HG03520 (cell line): ENCODE results near the gene LYVE1.
"Not testable (repeated sequence)": the region's sequence is repeated elsewhere in the genome, so short reads cannot be mapped to it uniquely, and the experiment has no call there.

Source experiments
- ATAC-seq: cut with Tn5 transposase; IDR thresholded peaks from one replicate; pipeline ENCODE4 v1.9.1; 2021; ENCODE audit warnings: mild to moderate bottlenecking, moderate library complexity; ENCODE audit not compliant: unreplicated experiment

Gene LYVE1, protein sequence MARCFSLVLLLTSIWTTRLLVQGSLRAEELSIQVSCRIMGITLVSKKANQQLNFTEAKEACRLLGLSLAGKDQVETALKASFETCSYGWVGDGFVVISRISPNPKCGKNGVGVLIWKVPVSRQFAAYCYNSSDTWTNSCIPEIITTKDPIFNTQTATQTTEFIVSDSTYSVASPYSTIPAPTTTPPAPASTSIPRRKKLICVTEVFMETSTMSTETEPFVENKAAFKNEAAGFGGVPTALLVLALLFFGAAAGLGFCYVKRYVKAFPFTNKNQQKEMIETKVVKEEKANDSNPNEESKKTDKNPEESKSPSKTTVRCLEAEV

DNA sequence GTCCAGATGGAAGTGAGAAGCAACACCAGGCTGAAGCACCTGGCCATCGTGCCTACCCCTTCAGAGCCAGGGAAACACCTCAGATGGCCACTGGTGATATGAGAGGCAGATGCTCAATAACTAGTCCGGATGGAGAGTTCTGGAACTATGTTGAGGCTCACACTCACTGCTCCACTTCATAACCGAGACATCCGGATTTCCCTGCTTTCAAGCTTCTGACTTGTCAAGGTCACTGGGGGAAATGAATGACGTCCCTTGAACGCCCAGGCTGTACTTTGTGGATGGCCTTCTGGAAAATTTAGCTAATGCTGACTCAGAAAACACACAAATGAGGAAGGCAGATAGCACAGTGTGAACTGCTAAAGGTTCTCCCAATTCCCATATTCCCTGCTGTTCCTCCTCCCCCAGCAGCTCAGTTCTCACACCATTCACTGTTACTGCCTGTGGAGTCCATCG lies at the start of gene LYVE1:
Gene LYVE1 (minus strand): TSS at position 180 of the 456 bp plus-strand sequence. CDS start 133 bp downstream, at position 47.
- no peak for ATAC-seq

DNA sequence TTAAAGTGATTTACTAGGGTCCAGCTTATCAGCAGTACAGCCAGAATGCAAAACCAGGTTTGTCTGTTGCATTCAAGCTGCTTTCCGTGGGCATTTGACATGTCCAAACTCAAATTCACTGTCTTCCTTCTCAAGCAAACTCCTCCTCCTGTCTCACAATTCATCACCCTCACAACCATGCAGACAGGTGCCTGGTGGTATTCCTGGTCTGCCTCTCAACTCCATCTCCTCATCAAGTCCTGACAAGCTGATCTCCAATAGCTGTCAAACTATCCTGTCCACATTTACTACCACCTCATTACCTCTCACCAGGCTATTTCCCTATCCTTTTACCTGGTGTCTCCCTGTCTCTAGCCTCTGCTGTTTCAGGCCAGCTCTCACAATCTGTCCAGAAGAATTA lies 49.1 kb upstream of the LYVE1 start:
- no peak for ATAC-seq

DNA sequence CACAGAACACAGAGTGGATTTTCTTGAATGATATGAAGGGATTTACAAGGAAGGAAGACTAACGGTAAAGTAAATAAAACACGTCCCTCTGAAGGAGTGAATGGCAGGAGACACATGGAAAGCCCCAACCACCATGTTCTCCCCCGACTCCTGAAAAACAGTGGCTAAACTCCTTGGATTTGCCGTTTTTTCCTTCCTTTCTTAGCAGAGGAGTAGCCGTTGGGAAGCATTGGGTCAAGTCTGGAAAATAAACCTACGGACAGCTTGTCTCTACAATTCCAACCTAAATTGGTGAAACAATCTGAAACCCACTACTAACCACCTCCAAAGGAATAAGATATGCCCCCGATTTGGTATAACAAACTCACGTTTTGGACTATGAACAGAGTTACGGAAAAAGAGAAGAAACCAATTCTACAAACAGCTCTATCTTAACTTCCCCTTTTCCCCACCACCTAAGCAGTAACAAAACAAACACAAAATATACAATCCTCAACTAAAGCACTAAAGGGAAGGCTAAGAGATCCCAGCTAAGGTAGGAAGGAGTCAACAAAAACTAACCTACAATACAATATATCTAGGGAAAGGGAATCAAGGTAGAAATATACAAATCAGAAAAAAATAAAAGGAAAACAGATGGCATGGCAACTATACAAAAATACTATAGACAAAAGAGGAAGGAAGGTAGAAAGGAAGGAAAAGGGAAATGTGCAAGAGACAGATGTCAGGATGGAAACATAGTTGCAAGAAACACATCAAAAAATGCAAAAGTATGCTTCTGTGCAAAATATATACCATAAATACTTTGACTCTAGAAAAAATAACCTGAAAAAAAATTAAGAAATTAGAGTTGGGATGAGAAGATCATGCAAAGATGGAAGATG lies 43.8 kb upstream of the LYVE1 start:
- no peak for ATAC-seq

DNA sequence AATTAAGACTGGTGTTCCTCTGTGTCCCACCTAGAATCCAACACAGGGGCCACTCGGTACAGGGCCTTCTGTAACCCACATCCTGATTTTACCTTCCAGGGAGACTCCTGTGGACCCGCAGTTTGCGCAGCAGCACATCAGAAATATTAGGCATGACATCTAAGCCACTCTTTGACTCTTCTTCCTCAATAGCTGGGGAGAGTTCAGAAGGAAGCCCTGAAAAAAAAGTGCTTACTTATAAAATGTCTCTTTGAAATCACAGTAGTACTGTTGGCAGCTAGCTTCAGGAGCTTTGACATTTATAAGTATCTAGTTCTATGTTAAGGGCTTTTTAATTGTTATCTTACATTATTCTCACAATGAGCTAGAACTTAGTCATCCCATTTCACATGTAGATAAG lies 41.2 kb upstream of the LYVE1 start:
- ATAC-seq: no peak

DNA sequence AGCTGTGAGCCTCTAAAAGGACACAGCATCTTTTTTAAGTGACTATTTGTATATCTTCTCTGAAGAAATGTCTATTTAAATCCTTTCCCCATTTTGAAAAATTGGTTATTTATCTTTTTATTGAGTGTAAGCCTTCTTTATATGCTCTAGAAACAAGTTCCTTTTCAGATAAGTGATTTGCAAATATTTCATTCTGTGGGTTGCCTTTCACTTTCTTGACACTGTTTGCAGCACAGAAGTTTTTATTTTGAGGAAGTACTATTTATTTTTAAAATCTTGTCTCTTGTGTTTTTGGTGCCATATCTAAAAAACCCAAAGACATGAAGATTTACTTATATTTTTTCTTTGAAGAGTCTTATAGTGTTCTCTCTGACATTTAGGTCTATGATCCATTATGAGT lies 40.1 kb upstream of the LYVE1 start:
- no peak for ATAC-seq

DNA sequence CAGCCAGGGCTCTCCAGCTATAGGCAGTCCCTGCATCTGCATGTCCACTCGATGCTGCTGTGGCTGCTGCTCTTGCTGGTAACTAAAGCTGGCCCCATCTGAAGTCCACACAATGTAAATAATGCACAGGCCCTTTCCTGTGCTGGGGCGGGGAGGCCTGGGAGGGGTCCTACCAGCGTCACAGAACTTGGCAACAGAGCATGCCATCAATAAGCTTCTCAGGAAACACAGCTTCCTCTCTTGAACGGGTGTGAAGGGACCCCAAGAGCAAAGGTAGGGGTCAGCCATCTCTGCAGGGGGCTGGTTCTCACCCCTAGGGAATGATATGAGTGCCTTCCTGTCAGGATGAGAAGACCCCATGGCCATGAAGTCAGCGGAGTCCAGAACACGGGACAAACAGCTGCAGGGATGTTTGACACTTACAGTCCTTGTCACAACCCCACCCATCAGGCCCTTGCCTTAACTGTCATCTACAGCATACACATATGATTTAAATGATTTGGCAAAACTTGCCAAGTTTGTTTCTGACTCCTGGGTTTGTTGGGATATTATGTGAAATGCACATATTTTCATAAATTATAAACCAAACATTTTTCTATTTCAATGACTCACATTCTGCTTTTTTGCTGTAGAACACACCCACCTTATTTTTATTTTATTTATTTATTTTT lies 39.1 kb upstream of the LYVE1 start:
- ATAC-seq: no peak

DNA sequence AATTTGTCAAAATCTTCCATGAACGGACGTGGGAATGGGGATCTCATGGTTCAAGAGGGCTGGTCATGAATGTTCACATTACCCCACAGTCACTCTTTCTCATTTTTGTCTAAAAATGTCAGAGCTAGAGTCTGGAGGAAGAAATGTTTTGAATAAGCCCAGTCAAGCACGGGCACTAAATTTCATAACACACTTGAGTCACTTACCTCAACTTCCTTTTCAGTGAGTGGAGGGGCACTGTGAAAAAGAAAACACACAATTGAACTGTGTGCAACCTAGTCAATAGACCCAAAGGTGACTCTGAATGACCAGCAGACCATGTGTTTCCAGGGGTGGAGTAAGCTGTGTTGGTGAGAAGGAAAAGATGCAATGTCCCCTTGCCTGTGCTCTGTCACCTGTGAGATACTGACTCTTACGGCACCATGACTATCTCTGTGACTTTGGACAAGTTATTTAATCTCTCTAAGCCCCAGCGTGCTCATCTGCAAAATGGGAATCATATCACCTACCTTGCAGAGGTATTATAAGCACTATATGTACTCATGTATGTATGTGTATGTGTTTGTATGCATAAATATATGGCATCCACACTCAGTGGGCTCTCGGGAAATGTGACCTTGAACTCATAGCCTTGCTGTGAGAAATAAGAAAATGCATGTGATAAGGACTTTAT lies 38.2 kb upstream of the LYVE1 start:
- ATAC-seq: no peak

DNA sequence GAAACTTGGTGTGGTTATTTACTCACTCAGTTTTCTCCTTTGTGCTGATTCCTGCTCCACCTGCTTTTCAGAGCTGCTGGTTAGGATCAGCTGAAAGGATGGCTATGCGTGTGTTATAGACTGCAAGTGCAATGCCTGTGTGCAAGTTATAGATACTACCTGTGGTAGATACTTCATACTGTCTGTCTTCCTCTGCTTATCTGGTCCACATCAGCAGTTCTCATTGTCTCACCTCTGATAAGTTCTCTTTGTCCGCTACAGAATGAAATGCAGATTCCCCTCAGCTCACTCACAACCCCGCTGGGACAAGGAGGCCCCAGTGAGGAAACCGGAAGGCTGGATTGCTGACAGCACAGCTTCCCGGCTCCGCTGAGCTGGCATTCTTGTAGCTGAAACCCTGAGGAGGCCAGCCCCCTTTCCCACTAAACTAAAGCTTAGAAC lies 37.5 kb upstream of the LYVE1 start:
- ATAC-seq: no peak

DNA sequence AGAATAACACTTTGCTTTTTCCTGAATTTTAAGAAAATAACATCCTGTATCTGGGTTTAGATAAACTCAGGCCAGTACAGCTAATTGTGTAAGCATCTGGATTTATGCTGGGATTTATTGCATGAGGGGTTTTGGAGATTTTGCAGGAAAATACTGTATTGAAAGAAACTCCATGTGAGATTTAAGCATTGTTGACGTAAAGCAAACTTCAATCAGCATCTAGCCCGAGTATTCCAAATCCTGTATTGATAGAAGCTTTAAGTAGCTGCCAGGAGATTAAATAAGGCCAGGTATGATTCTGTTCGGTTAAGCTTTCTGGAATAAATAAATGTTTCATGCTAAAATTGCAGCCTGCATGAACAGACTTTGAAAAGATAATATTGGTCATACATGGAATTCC lies 36.3 kb upstream of the LYVE1 start:
- no peak for ATAC-seq

DNA sequence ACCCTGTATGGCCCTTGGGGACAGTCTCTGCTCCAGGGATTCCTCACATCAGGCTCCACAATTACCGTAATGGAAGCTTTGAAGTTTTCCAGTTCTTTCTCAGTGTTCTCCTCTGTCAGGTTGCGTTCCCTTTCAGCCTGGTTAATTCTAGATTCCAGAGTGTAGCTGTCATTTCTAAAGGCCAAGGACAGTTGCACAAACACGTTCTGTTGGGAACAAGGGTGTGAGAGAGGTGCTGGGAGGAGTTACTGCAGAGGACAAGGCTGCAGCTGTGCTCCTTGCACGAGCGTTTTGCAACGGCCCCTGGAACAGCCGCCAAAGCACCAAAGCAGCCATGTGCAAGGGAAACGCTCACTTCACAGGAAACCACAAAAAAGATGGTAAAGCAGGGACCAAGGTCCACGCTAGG lies 35.9 kb upstream of the LYVE1 start:
- ATAC-seq: no peak

DNA sequence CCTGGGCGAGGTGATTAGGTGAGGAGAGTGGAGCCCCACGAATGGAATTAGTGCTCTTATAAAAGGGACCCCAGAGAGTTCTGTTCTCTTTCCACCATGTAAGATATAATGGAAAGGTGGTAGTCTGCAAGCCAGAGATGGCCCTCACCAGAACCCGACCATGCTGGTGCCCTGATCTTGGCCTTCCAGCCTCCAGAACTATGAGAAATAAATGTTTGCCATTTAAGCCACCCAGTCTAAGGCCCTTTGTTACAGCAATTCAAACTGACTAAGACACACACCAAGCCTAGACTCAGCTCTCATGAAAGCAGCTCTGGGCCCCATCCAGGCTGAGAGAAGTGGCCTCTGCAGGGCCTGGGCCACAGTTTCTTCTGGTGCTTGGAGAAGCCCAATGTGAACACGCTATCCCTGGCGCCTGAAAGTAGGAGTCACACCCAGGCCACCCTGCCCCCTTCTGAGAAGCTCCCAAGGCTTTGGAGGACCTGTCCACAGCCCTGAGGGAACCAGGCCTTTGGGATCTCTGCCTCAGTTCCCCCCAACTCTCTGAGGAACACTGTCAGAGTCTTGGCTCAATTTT lies 35.3 kb upstream of the LYVE1 start:
- no peak for ATAC-seq

DNA sequence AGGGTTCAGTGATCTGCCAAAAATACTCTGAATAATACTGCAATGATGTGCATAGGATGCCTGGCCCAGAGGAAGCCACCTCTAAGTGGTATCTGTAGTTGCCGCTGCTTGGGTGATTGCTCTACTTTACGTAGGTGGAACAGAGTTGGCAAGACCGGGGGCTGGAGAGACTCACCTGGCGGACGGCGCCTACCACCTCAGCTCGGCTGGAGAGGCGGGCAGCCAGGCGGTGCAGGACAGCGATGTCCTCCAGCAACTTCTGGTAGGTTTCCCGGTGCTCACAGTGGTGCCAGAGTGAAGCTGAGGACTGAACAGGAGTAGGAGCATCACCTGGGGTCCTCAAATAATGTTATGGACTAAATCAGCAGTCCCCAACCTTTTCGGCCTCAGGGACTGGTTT lies 34.5 kb upstream of the LYVE1 start:
- ATAC-seq: no peak

DNA sequence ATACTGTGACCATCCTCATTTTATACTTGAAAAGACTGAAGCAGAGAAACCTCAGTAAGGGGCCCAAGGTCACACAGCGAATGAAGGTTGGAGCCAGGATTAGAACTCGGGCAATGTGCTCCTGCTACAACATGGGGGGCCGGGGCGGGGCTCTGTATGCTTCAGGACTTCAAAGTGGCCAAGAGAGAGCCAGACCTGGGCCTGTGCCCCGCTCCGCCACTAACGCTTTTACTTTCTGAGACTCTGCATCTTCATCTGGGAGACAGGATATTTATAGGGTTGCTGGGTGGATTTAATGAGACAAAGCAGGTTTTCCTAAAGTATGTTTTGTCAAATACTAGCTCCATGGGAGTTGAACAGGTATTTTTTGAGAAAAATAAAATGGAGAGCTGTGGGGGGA lies 33.9 kb upstream of the LYVE1 start:
- ATAC-seq: no peak

DNA sequence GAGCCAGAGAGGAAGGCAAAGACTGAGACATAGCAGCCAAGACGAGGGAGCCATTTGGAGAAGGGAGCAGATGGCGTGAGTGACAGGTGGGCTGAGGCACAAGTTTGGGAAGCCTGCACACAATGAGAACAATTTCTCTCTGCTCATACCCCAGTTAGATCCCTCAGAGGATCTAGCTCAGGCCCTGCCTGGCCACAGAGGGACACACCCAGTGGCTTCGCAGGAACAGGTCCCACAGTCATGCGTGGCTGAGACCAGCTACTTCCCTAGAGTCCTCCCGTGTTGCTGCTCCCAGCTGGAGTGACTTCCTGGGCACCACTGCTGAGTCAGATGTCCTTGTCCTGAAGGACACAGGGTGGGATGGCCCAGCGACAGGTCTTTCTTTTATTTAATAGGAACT lies 33.4 kb upstream of the LYVE1 start:
- no peak for ATAC-seq

DNA sequence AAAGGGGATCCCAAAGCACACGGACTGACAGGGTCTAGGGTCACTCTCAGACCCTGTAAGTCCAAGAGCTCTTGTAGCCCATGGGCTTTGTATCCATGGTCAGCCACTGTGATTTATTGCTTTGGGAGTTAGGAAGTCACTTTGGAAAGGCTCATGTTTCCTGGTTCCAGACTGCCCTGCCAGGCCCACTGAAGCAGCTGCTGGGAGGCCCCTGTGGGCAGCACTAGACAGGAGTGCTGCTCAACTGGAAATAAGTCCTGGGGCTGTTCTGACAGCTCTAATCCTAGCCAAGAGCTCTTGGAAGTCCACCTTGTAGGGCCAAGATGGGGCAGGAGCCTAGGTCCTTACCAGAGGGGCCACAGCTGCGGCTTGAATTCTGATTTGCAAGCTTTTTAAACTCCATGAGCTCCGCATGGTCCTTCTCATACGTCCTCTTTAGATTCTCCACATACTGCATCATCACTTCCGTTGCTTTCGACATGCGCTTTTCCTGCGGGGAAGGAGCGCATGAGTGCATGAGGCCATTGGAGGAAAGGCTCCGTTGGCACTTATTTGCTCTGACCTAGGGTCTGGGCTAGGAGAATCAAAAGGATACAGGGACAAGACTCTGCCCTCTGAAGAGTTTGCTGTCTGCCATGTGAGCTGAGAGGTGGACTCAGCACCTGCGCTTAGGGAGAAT lies 32.2 kb upstream of the LYVE1 start:
- no peak for ATAC-seq

DNA sequence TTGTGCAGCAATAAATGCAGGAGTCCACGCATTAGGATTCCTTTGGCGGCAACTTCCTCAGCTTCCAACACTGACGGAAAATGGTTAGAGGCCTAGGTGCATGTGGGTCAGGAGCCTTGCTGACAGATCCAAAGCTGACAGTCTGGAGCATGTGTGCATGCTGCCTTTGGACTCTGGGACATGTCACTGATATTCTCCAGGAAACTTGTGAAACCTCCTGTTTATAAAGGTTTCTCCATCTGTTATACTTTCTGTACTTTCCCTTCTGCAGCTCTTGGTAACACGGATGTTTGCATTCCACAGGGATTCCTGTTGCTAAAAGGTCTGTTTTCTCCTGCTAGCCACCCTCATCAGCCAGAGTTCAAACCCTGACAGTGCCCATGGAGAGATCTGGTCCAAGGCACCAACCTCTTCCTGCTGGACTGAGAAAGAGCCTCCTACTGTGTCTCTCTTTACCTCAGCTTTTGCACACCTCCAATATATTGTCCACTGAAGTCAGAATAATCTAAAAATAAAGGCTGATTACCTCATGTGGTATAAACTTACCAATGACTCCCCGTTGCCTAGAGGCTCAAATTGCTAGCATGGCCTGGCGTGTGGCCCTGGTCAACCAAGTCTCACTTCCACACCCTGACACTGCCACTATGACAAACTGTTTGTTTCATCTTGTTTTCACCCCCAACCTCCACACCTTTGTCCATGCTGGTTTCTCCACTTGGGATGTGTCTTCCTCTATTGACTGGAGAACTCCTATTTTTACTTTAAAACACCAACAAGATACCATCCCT lies 31.1 kb upstream of the LYVE1 start:
- no peak for ATAC-seq

DNA sequence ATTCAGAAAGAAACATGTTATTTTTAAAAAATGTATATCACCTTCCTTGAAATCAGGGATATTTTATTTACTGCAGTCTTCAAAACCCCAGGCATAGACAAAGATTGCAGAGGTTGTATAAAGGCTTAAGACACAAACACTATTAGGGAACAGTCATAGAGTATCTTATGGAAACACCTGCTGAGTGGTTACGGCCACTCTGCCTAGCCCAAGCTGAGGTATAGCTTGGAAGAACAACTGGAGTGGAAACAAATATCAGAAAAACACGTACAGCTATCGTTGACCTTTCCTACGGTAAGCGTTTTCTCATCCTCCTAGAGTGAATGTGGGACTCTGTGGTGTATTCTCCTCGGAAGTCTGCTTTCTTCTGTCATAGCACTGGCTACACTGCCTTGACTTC lies 30.4 kb upstream of the LYVE1 start:
- no peak for ATAC-seq

DNA sequence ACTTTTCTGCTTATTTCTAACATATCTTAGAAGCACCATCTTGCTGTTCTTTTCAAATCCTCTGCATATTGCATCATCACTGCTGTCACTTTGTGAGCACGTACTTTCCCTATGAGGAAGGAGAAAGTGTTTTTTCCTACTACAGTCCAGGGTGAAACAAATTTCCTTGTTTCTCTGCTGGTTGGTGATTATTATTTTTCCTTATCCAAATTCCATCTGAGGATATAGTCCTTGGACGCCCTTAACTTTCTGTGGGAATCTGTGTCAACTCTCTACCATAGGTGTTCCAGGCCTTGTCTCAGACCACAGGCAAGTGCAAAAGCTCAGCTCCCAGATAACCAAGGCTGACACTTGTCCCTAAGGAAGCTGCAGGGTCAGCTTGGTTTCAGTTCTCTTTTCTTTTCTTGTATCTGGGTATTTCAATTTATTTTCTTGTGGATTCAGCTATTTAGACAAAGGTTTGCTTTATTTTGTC lies 29.4 kb upstream of the LYVE1 start:
- ATAC-seq: no peak

DNA sequence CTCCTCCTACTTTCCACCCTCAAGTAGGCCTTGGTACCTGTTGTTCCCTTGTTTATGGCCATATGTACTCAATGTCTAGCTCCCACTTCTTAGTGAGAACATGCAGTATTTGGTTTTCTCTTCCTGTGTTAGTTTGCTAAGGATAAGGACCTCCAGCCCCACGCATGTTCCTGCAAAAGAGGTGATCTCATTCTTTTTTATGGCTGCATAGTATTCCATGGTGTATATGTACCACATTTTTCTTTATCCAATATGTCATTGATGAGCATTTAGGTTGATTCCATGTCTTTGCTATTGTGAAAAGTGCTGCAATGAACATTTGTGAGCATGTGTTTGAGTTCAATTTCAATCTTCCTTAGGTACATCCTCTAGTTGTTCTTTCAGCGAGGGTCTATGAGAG lies 27.4 kb upstream of the LYVE1 start:
- ATAC-seq: not testable (repeated sequence)
